Epidermal melanocyte (primary cell): ENCODE measurements around the gene WDR91.

Experiments
- DNase-seq: peaks from one replicate; pipeline ENCODE4 v3.0.0; 2011; ENCODE audit warnings: low spot score; ENCODE audit not compliant: insufficient read length

Gene WDR91

DNA sequence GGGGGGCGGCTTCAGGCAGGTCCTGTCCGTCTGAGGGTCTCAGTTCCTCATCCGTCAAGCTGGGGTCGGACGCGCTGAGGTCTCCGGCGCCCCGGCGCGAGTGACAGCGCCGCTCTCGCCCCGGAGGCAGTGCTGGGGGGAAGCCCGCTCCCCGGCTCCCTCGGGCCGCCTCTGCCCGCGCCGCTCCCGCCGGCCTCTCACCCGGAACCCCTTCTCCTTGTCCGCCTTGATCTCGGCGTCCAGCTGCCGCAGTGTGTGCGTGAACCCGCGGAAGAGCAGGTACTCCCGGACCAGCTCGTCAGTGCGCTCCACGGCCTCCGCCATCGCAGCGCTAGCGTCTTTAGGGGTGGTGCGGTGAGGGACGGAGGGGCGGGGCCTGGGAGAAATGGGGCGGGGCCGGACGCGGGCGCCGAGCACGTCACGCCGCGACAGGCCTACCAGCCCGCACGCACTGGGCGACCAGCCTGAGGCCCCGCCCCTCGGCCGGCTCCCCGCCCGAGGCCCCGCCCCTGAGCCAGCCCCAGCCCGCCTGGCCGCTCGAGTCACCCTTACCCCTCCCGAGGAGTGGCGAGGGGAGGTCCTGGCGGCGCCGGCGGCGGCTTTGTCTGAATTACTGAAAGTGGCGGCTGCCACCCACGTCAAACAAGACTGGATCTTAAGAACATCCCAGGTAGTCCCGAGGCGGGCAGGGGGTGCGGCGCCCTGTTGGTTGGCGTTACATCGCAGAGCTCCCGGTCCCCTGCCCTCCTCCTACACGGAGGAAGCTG lies at the start of gene WDR91:
WDR91 (minus strand) TSS at position 348 of the 767 bp plus-strand sequence; CDS start at position 324, 24 bp downstream.
- peak; percentile 95 for DNase-seq

- DNase-seq: no peak
Measured at GRCh38 chr7:135260470-135260869, 49.1 kb upstream of the WDR91 start.

GRCh38 chr7:135259702-135260101 lies 48.4 kb upstream of the WDR91 start:
- no peak for DNase-seq

- DNase-seq: no peak
Measured at GRCh38 chr7:135258585-135258984, 47.3 kb upstream of the WDR91 start.

DNA sequence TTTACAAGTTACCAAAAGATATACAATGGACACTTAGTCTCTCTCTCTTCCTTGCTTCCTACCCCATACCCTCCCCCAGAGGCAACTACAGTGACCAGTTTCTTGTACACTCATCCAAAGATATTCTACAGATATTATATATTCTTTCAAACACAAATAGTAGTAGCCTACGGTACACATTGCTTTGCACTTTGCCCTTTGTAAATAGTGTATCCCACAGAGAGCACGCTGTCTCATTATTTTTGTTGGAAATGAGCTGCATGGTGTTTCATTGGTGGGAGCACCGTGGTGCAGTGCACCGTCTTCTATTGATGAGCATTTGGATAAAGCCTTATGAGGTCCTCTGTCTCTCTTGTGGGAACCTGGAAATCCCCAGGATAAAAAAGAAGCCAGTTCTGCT lies 46.5 kb upstream of the WDR91 start:
- DNase-seq: no peak

GRCh38 chr7:135253851-135254771 lies 42.8 kb upstream of the WDR91 start:
- DNase-seq: peak; percentile 77

GRCh38 chr7:135251496-135252391 lies 40.4 kb upstream of the WDR91 start:
- DNase-seq: no peak

DNA sequence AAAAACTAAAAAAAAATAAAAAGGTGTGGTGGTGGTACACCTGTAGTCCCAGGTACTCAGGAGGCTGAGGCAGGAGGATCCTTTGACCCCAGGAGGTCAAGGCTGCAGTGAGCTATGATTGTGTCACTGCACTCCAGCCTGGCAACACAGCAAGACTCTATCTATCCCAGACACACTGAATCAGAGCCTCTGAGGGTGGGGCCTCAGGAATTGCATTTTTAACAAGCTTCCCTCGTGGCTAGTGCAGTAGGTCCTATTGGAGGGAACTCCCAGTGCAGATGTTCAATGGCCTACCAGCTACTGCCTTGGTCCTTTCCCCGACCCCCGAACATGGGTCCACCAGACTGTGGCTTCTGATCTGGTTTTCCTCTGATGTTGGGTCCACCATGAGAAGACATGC lies 37.2 kb upstream of the WDR91 start:
- no peak for DNase-seq

GRCh38 chr7:135247746-135248471 lies 36.6 kb upstream of the WDR91 start:
- no peak for DNase-seq

GRCh38 chr7:135246191-135246825 lies 35.0 kb upstream of the WDR91 start:
- no peak for DNase-seq

DNA sequence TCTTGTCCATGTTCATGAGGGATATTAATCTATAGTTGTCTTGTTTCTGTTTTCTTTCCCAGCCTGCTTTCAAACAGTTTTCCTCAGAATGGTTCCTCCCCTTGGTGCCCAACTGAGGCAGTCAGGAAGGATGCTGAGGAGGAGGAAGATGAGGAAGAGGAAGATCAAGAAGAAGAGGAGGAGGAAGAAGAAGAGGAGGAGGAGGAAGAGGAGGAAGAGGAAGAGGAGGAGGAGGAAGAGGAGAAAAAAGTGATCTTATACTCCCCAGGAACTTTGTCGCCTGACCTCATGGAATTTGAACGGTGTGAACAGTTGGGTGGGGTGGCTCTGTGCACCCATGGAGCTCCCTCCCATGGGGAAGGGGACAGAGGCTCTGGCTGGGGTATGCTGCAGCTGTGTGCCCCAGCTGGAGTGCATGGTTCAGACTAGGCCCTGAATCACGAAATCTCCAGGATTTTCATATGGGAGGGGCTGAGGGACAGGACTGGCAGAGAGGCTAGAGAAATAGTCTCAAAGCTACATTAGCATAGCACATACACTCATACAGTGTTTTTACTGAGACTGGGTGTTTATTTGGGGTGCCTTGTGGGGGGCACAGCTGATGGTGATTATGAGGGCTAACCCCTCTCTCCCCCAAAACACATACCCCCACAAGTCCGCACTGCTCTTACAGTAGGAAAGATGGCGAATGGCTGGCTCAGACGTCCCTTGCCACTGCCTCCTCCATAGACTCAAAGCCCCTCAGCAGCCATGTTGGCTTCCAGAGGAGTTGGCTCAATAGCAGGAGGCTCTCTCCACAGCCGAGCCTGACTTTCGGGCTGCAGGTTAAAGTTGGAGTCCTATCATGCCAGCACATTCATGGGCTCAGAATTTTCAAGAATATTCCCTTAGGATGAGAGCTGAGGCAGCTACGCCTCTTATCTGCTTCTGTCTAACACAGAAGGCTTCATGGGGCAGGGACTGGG lies 34.2 kb upstream of the WDR91 start:
- no peak for DNase-seq

GRCh38 chr7:135242096-135242684 lies 30.9 kb upstream of the WDR91 start:
- DNase-seq: no peak

DNA sequence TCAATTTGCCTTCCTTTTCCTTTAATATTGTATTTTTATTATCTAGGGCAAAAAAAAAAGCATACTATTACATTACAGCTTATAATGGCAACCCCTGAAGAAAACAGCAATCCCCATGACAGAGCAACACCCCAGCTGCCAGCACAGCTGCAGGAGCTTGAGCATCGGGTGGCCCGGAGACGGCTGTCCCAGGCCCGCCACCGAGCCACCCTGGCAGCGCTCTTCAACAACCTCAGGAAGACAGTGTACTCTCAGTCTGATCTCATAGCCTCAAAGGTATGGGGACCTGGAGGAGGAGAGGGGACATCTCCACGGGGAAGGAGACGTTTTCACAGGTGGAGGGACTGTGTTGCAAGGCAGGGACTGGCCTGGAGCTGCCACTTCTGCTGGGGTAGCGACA lies 29.1 kb upstream of the WDR91 start:
- no peak for DNase-seq

DNA sequence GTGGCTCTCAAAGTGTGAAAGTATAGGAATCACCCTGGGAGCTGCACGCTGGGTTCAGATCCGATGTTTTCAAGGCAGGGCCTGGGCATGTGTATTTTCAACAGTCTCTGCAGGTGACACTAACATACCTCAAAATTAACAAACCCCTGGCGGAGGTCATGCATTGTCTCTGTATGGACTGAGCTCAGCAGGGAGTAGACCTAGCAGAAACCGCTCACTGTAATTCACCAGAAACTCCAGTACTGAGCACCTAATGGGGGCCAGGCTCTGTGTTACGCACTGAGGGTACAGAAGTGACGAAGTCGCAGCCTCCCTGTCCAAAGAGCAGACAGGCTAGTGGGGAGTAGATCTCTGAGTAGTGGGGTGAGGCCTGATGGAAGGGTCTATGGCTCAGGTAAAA lies 27.9 kb upstream of the WDR91 start:
- DNase-seq: no peak

DNA sequence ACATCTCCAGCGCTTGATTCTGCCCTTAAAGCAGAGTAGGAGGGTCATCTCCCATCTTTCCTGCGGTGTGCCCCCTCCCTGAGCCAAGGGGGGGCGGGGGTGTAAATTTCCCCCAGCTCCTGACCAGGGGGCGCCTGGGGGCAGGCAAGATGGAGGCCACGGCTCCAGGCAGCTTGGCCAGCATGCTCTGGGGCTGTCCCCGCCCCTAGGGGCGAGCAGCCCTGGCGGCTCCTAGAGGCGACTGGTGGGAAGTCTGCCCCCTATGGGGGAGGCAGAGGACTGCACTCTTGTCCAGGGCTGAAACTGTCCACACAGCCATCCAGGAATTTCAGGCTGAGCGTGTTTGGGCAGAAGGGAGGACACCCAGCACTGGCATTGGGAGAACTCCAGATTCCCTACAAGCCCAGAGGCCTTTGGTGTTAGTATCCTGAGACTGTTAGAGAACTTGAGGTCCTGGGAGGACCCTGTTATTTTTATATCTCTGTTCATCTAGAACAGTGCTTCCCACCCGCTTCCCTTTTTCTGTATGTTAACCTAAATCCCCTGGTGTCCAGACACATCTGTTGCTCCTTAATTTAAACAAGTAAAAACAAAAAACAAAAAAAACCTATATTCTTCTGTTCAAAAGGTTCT lies 26.9 kb upstream of the WDR91 start:
- DNase-seq: no peak

DNA sequence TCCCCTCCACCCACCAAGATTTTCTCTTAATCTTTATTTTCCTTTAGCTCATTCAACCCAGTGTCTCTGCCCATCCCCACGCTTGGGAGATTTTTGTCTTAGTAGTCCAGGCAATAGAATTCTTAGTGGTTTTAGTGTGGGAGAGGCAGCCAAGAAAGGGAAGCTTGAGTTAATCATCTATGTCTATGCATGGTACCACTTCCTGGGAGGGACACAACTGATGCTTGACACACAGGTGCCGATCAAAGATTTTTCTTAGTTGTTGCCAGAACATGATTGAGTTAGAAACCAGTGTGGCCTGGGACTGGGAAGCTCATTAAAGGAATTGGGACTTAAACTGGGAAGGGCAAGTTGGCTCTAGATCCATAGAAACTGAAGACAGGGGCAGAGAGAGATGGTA lies 25.4 kb upstream of the WDR91 start:
- DNase-seq: no peak

GRCh38 chr7:135235841-135236240 lies 24.5 kb upstream of the WDR91 start:
- no peak for DNase-seq

DNA sequence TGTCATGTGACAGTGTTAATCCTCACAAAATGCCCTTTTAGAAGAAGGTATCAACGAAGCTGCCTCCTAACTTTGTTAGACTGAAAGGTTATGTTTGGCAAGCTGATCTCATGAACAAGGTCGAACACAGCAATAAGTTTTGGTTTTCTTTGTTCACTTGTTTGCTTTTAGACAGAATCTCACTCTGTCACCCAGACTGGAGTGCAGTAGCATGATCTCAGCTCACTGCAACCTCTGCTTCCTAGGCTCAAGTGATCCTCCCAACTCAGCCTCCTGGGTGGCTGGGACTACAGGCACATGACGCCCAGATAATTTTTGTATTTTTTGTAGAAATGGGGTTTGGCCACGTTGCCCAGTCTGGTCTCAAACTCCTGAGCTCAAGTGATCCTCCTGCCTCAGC lies 23.4 kb upstream of the WDR91 start:
- DNase-seq: no peak
